Kidney epithelial cell (primary cell): ENCODE results near the gene ZNF556. TPM values are rescaled to one million over a fixed set of nuclear protein-coding genes. Genes with fewer than 3 reads are reported as not detected.

Source experiments
- DNase-seq: peaks from one replicate; pipeline ENCODE4 v3.0.0-alpha.2; 2010; ENCODE audit warnings: low read depth
- H3K27me3 ChIP-seq: 2 replicates; pipeline ENCODE4 v1.6.0; 2011; ENCODE audit warnings: low read length; ENCODE audit not compliant: control insufficient read depth, insufficient read depth
- H3K36me3 ChIP-seq: 2 replicates; pipeline ENCODE4 v1.5.1; 2011; ENCODE audit warnings: low read length; ENCODE audit not compliant: control insufficient read depth, insufficient read depth
- H3K4me3 ChIP-seq: 2 replicates; pipeline ENCODE4 v1.5.1; 2011; ENCODE audit warnings: low read depth, mild to moderate bottlenecking, control low read depth, low read length
- total RNA-seq: library from RNA; depleted of rRNA; stranded (reverse); fragments of >200 nt; gene quantifications from 2 replicates; pipeline ENCODE4 v1.2.3, GENCODE V29; 2015
- TF ChIP-seq, protein P1 (sequence below): IDR thresholded peaks from 2 replicates; pipeline ENCODE4 v1.5.1; 2011; ENCODE audit warnings: mild to moderate bottlenecking, moderate library complexity, low read length, control low read depth, inconsistent platforms; ENCODE audit not compliant: insufficient read depth, poor library complexity, severe bottlenecking

ZNF556 gene
- total RNA-seq, 1 donor from 2014 or later = not detected

DNA sequence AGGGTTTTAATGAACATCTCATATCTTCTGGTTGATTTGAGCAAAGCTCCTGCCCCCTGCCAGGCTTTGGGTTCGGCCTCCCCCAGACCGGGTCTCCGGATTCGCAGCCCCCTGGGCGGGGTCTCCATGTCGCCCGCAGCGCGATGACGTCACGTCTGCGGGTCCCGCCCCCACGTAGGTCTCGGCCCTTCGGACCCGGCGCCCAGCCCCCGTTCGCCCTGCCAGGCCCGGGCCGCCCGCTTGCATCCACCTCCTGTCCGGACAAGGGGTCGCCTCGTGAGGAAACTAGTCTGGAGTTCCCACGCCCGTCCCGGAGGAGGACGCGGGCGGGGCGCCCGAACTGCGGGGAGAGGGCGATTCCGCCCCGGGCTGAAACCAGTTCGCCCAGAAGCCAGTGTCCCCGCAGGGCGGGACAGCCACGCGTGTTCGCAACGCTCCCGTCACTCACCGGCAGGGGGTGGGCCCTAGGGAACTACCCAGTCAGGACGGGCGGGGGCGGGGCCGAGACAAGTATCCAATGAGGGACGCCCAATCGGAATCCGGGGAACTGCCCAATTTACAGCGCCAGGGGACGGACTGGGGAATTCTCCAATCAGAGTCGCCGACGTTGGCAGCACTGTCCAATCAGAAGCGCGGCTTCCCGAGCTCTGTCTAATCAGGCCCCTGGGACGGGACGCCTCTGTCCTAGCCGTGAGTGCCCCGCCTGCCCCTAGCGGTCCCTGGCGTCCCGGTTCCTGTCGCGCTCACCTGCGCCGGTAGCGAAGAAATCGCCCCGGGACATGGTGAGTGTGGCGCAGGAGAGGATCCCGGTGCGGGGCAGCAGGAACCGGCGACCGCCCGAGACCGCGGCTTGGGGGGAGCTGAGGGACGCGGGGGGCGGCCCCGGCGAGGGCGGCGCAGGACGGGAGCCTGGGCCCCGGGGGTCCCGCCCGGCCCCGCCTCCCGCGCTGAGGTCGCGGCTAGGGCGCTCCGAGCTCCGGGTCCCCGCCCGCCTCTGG is 26.0 kb upstream of the ZNF556 start, which contains the start of gene ZNF555:
ZNF555 (plus strand) TSS at position 682 of the 998 bp plus-strand sequence; CDS start at position 780, 98 bp downstream.
- TF ChIP-seq, protein P1, sequence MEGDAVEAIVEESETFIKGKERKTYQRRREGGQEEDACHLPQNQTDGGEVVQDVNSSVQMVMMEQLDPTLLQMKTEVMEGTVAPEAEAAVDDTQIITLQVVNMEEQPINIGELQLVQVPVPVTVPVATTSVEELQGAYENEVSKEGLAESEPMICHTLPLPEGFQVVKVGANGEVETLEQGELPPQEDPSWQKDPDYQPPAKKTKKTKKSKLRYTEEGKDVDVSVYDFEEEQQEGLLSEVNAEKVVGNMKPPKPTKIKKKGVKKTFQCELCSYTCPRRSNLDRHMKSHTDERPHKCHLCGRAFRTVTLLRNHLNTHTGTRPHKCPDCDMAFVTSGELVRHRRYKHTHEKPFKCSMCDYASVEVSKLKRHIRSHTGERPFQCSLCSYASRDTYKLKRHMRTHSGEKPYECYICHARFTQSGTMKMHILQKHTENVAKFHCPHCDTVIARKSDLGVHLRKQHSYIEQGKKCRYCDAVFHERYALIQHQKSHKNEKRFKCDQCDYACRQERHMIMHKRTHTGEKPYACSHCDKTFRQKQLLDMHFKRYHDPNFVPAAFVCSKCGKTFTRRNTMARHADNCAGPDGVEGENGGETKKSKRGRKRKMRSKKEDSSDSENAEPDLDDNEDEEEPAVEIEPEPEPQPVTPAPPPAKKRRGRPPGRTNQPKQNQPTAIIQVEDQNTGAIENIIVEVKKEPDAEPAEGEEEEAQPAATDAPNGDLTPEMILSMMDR = peak; percentile 40
- Histone ChIP-seq H3K27me3 (no peaks in the 10 kb centered on the region), H3K36me3 (no peaks in the 10 kb centered on the region), H3K4me3 (peak within 1 kb of the TSS; percentile 72)
- DNase-seq = peak; percentile 93

DNA sequence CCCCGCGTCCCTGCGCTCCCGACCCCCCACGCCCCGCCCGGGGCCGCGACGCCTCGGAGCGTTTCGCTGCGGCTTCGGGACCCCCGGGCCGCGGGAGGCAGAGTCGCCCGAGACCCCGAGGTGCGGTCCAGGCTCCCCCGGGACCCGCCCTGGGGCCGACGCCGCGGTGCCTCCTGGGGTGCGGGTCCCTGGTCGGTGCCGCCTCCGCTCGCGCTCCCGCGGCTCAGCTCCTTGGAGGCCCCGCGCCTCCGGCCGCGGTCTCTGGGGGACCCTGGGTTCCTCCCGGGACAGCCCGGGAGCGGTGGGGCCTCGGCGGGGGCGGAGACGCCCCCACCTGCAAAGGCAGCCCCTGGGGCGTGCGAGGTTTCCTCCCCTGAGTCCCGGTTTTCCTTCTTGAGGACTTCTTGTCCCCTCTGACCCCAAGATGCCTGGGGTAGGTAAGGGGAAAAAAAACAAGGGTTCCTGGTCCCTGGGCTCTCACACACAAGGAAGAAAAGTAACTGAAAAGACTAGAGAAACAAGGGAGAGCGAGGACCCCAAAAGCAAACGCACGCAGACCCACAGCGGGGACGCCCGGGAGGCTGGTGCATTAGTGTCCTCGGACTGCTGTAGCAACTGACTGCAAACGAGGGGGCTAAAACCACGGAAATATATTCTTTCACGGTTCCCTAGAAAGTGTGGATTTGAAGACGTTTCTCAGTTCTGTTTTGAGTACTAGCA is 25.1 kb upstream of the ZNF556 start:
- TF ChIP-seq, protein P1 = no peak
- no peak for DNase-seq
- peak overlapping the region; percentile 72 for H3K4me3 ChIP-seq
- no peaks in the 10 kb centered on the region for H3K36me3 ChIP-seq
- H3K27me3 ChIP-seq = no peaks in the 10 kb centered on the region

DNA sequence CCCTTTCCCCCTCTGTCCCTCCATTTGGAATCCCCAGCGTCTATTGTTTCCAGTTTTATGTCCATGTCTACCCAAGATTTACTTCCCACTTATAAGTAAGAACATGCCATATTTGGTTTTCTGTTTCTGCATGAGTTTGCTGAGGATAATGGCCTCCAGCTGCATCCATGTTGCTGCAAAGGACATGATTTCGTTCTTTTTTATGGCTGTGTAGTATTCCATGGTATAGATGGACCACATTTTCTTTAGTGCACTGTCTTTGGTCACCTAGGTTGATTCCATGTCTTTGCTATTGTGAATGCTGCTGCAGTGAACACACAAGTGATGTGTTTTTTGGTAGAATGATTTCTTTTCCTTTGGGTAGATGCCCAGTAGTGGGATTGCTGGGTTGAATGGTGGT is 22.0 kb upstream of the ZNF556 start:
- Histone ChIP-seq H3K36me3 (no peaks in the 10 kb centered on the region), H3K4me3 (no peak overlapping the region), H3K27me3 (no peaks in the 10 kb centered on the region)
- DNase-seq = no peak
- TF ChIP-seq, protein P1 = no peak

DNA sequence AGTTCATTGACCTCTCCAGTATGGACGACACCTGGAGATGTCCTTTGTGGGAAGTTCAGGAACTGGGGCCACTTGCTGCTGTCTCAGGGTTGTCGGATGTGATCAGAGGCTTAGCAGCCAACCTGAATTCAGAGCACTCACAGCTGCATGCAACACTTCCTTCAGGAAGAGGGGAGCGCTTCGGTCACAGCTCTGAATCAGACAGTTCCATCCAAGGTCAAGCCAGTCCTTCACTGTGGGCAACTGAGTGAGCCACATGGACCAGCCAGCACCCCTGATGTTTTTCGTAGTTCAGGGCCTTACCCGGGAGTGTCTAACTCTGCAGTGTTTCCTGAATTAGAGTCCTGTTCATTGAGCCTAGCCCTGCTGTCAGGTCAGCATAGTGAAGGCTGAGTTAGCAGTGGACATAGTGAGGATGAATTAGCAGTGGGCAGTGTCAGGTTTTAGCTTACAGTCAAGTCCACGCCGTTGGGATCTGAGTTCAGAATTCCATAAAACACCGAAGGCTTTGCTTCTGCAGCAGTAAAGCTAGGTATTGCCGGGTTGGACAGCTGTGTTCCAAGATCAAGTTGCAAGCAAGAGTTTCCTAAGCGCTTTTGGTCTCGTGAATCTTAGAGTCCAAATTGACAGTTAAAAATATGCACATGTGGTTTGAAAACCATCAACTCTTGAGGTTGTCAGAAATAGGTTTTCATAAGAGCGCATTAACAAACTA is 20.8 kb upstream of the ZNF556 start:
- Histone ChIP-seq H3K4me3 (no peak overlapping the region), H3K36me3 (no peaks in the 10 kb centered on the region), H3K27me3 (no peaks in the 10 kb centered on the region)
- no peak for DNase-seq
- TF ChIP-seq, protein P1 = no peak

DNA sequence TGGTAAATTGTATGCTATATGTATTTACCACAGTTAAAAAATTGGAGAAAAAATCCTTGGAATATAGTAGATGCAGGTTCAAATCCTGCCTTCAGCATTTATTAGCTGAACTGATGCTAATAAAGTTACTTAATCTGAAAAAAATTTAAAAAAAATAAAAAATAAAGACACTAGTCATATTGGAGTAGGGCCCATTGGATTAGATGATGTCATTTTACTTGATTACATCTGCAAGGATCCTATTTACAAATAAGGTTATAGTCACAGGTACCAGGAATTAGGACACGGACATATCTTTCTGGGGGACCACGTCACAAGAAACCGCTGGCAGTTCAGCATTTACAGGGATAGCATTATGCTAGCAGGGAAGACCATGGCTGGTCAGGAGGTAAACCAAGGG is 19.6 kb upstream of the ZNF556 start:
- Histone ChIP-seq H3K36me3 (peaks cover 1% of the 10 kb centered on the region), H3K27me3 (no peaks in the 10 kb centered on the region), H3K4me3 (no peak overlapping the region)
- no peak for DNase-seq
- TF ChIP-seq, protein P1 = no peak
